Smooth muscle cell (in vitro differentiated cells): ENCODE data around the gene CDYL2. TPM values are rescaled to one million over a fixed set of nuclear protein-coding genes. Genes with fewer than 3 reads are reported as not detected.

Experiments used
- DNase-seq: peaks from one replicate; lab custom pipeline; 2025; ENCODE audit not compliant: unreplicated experiment; lab: John Stamatoyannopoulos, UW
- H2AFZ ChIP-seq: fragments of 200-600 bp; sonication (generic); 2 replicates; pipeline ENCODE4 v1.6.0; 2016; ENCODE audit warnings: antibody characterized with exemption, low read depth, mild to moderate bottlenecking
- H3F3A ChIP-seq: fragments of 200-600 bp; sonication (generic); 2 replicates; pipeline ENCODE4 v1.6.0; 2017; ENCODE audit warnings: antibody characterized with exemption, low read depth
- H3K27ac ChIP-seq: fragments of 200-600 bp; sonication (generic); 2 replicates; pipeline ENCODE4 v1.5.1; 2016; ENCODE audit warnings: low read depth, mild to moderate bottlenecking
- H3K27me3 ChIP-seq: fragments of 200-600 bp; sonication (generic); 2 replicates; pipeline ENCODE4 v1.6.1; 2016; ENCODE audit warnings: low read depth, mild to moderate bottlenecking
- H3K36me3 ChIP-seq: fragments of 200-600 bp; sonication (generic); 2 replicates; pipeline ENCODE4 v1.5.1; 2016; ENCODE audit warnings: low read depth
- H3K4me1 ChIP-seq: fragments of 200-600 bp; sonication (generic); 2 replicates; pipeline ENCODE4 v1.5.1; 2016; ENCODE audit warnings: low read depth
- H3K4me2 ChIP-seq: fragments of 200-600 bp; sonication (generic); 2 replicates; pipeline ENCODE4 v1.6.0; 2016; ENCODE audit warnings: mild to moderate bottlenecking
- H3K4me3 ChIP-seq: fragments of 200-600 bp; sonication (generic); 2 replicates; pipeline ENCODE4 v1.5.1; 2016; ENCODE audit warnings: mild to moderate bottlenecking
- H3K79me2 ChIP-seq: fragments of 200-600 bp; sonication (generic); 2 replicates; pipeline ENCODE4 v1.6.0; 2016; ENCODE audit warnings: low read depth, mild to moderate bottlenecking
- H3K9ac ChIP-seq: fragments of 200-600 bp; sonication (generic); 2 replicates; pipeline ENCODE4 v1.6.0; 2016; ENCODE audit warnings: low read depth
- H3K9me3 ChIP-seq: fragments of 200-600 bp; sonication (generic); replicated peaks from 2 replicates; pipeline ENCODE4 v1.5.1; 2016; ENCODE audit warnings: low read depth
- H4K20me1 ChIP-seq: fragments of 200-600 bp; sonication (generic); 2 replicates; pipeline ENCODE4 v1.6.0; 2016; ENCODE audit warnings: low read depth
- CTCF ChIP-seq: fragments of 200-600 bp; sonication (generic); IDR thresholded peaks from 2 replicates; pipeline ENCODE4 v1.5.1; 2017; ENCODE audit warnings: borderline replicate concordance, mild to moderate bottlenecking, antibody characterized with exemption; ENCODE audit not compliant: insufficient read depth, poor library complexity, severe bottlenecking
- WGBS: methylation state at CpG from one replicate; pipeline ENCODE4 v1.1.7; 2016; ENCODE audit warnings: low lambda C conversion rate; 5-methylcytosine and 5-hydroxymethylcytosine counted together
- polyA plus RNA-seq: library from polyadenylated mRNA; unstranded; fragments of >200 nt; fragmentation: Nextera tagmentation; extraction: Ambion mirVana; gene quantifications from 2 replicates; pipeline ENCODE4 v1.2.1, GENCODE V29; 2016
- total RNA-seq: library from RNA; depleted of rRNA; stranded (reverse); fragments of >200 nt; gene quantifications from 2 replicates; pipeline ENCODE4 v1.2.3, GENCODE V29; 2014

The CDYL2 gene
- total and polyA plus RNA-seq, 2 experiments from 2014 or later = 2.0 to 2.9 TPM

DNA sequence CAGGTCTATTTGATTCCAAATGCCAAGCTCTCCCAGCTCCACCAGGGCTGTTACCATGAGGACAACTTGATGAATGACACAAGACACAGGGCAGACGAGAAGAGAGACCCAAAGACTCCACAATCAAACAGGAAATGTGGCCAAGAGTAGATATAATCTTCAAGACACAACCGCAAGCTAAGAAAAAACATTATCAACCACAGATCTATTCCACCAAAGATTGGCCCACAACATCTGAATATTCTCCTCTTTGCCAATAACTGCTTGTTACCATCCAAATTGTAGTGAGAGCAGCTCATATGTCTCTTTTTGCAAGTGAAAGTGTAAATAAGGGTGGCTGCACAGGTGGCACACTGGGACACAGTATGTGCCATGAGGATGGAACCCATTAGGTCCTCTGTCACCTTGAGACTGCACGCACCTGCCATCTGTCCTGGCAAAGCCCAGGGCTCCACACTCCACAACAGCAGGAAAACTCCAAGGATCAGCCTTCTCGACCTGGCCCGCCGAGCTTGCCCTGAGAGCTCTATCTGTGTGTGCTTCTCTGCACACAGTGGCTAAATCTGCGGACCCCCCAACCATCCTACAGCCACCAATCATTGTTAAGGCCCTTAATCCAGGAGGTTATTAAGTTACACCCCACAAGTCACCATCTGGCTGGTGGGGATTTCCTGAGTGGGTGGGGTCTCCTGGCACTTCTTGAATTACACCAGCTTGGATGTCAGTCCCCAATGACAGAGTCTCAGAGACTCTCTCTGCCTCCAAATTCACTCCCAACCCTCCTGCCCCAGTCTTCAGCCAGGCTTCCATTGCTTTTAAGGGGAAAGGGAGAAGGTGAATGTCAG lies 213.1 kb downstream of the CDYL2 start:
- no peak for DNase-seq
- WGBS = 86% methylated on average over 7 of the region's 7 CpGs
- no peak overlapping the region for H3K4me2 ChIP-seq

DNA sequence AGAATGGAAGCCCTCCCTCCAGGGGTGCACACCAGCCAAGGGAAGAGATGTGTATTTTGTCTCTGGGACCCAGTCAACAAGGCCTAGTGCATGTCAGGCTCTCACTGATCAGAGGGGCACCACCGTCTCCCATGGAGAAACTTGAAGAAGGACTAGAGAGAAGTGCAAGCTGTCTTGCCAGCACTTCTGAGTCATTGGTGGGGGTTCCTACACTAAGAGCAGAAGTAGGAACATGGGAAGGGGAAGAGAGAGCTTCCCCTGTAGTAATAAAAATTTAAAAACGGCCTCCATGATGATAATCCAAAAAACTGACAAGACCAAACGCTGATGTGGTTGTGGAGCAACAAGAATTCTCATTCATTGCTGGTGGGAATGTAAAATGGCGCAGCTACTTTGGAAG lies 217.3 kb downstream of the CDYL2 start:
- no peak overlapping the region for H3K27ac ChIP-seq
- H4K20me1 ChIP-seq = no peaks in the 10 kb centered on the region
- H3F3A ChIP-seq = no peaks in the 10 kb centered on the region
- H3K9ac ChIP-seq = no peak overlapping the region
- H3K36me3 ChIP-seq = no peaks in the 10 kb centered on the region
- H3K79me2 ChIP-seq = no peaks in the 10 kb centered on the region
- no peaks in the 10 kb centered on the region for H3K27me3 ChIP-seq
- TF ChIP-seq CTCF = no peak
- H3K4me1 ChIP-seq = no peaks in the 10 kb centered on the region
- no peak for DNase-seq
- WGBS = 84% methylated on average over 4 of the region's 4 CpGs
- no peaks in the 10 kb centered on the region for H3K9me3 ChIP-seq
- H2AFZ ChIP-seq = no peak overlapping the region
- H3K4me3 ChIP-seq = no peak overlapping the region
- no peak overlapping the region for H3K4me2 ChIP-seq

More for the DNA sequence above, 213.1 kb downstream of the CDYL2 start:
- H3K27me3 ChIP-seq = no peaks in the 10 kb centered on the region
- H4K20me1 ChIP-seq = no peaks in the 10 kb centered on the region
- no peak overlapping the region for H3K27ac ChIP-seq
- H3F3A ChIP-seq = no peaks in the 10 kb centered on the region
- H3K4me1 ChIP-seq = no peaks in the 10 kb centered on the region
- no peak for TF ChIP-seq CTCF
- no peak overlapping the region for H3K4me3 ChIP-seq
- H2AFZ ChIP-seq = no peak overlapping the region
- no peaks in the 10 kb centered on the region for H3K9me3 ChIP-seq
- no peak overlapping the region for H3K9ac ChIP-seq
- H3K36me3 ChIP-seq = no peaks in the 10 kb centered on the region
- no peaks in the 10 kb centered on the region for H3K79me2 ChIP-seq

GRCh38 chr16:80586476-80586875 lies 217.9 kb downstream of the CDYL2 start:
- no peak overlapping the region for H3K9ac ChIP-seq
- no peaks in the 10 kb centered on the region for H3K36me3 ChIP-seq
- no peaks in the 10 kb centered on the region for H3K27me3 ChIP-seq
- no peak for DNase-seq
- no peak overlapping the region for H3K27ac ChIP-seq
- H3K9me3 ChIP-seq = no peaks in the 10 kb centered on the region
- no peak overlapping the region for H2AFZ ChIP-seq
- no peaks in the 10 kb centered on the region for H3F3A ChIP-seq
- no peaks in the 10 kb centered on the region for H3K79me2 ChIP-seq
- H3K4me1 ChIP-seq = no peaks in the 10 kb centered on the region
- H3K4me2 ChIP-seq = no peak overlapping the region
- H4K20me1 ChIP-seq = no peaks in the 10 kb centered on the region
- TF ChIP-seq CTCF = no peak
- H3K4me3 ChIP-seq = no peak overlapping the region

- DNase-seq = no peak
- Histone ChIP-seq H3K4me2 (no peak overlapping the region), H3K79me2 (no peaks in the 10 kb centered on the region), H3K9ac (no peak overlapping the region), H4K20me1 (no peaks in the 10 kb centered on the region), H3K27me3 (no peaks in the 10 kb centered on the region), H3F3A (no peaks in the 10 kb centered on the region), H3K4me3 (no peak overlapping the region), H2AFZ (no peak overlapping the region), H3K27ac (no peak overlapping the region), H3K4me1 (no peaks in the 10 kb centered on the region), H3K9me3 (no peaks in the 10 kb centered on the region), H3K36me3 (no peaks in the 10 kb centered on the region)
- 86% methylated on average over 4 of the region's 4 CpGs for WGBS
- TF ChIP-seq CTCF = no peak
Measured at GRCh38 chr16:80585764-80586163, 218.6 kb downstream of the CDYL2 start.
